GM18873 (cell line): Measurements from ENCODE around the gene AMFR.

Experiments used
- ATAC-seq: cut with Tn5 transposase; IDR thresholded peaks from one replicate; pipeline ENCODE4 v1.9.1; 2021; ENCODE audit warnings: mild to moderate bottlenecking, moderate library complexity, moderate number of reproducible peaks; ENCODE audit not compliant: unreplicated experiment, low FRiP score

The AMFR gene

DNA sequence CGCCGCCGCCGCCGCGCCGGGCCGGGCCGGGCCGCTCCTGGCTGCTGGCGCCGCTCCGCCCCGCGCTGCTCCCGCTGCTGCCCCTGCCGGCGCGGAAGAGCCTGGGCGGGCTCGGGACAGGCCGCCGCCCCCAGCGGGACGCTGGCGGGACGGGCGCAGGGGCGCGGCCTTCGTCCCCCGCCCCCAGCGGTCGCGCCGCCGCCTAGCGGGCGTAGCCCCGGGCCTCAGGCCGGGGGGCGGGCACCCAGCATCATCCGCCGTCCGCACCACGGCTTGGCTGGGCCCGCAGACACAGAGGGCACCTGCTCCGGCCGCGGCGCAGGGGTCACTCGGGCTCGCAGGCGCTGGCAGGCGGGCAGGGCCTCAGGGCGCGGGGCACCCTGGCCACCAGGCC lies at the start of gene AMFR:
Gene AMFR (minus strand): TSS at position 107 of the 394 bp plus-strand sequence. CDS start 218 bp downstream, outside the sequence.
- ATAC-seq, result peak; percentile 47

DNA sequence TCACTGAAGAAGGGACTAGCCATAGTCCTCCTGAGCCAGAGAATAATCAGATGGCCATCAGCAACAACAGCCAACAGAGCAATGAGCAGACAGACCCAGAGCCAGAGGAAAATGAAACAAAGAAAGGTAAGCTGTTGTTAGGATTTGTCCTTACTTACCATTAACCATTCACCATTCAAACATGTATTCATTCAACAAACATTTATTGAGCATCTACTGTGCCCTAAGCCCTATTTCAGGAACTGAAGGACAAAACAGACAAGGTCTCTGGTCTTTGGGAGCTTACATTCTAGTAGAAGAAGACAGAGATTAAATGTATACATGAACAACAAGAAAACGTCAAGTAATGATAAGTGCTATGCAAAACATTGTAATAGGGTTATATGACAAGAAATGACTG lies 45.3 kb upstream of the AMFR start:
- no peak for ATAC-seq

DNA sequence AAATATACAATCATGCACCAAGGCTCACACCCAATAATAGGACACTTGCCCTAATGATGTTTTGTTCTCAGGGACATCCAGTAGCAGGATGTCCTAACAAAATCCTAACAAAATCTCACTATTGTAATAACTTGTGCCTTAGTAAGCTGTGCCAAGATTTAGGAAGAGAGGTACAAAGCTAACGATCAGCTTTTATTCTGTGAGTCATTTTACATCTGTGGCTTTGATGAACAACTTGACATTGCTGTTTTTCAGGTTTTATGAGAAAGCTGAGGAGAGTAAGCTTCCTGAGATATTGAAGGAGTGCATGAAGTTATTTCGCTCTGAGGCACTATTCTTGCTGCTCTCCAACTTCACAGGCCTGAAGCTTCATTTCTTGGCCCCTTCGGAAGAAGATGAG lies 44.9 kb upstream of the AMFR start:
- ATAC-seq, result no peak

DNA sequence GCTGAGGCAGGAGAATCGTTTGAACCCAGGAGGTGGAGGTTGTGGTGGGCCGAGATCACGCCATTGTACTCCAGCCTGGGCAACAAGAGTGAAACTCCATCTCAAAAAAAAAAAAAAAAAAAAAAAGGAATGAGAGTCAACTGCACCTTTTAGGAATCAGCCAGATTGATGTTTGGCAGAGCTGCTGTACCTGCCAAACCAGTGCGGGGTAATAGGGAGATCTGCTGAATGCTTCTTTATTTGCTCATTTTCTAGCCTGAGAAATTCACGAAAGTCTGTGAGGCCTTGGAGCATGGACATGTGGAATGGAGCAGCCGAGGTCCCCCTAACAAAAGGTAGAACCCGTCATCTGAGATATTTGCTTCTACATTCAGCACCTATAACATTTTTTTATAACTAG lies 44.4 kb upstream of the AMFR start:
- ATAC-seq, result no peak

DNA sequence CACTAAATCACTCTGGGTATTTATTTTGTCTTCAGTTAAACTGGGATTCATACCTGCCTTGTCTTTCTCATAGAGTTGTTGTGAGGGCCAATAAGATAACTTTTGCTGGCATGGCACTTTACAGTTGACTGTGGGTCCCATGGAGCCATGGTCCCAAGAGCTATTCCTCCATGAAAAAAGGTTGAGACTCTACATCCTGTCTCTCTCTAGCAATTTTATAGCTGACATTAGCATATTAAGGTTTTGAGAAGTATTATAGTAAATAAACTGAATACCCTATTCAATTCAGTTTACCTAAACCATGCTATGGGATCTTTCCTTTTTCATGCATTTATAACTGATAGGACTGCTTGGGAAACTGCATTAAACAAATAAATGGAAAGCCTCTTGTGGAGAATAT lies 43.5 kb upstream of the AMFR start:
- no peak for ATAC-seq

DNA sequence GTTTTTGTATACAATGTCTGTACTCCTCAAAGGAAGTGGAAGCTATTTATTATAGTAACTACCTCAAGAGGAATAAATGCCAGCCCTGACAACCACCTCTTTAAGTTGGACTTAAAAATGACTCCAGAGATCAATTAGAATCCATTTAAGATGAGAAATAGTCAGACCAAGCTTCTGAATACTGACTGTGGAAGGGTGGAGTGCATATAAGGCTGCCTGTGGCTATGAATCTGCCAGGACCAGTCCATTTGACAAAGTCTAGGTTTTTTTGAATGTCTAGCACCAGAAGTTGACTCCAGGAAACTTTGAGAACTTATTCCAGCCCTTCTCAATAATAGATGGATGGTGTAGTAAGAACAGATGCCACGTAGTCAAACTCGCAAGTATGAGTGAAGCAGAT lies 41.0 kb upstream of the AMFR start:
- ATAC-seq, result no peak

DNA sequence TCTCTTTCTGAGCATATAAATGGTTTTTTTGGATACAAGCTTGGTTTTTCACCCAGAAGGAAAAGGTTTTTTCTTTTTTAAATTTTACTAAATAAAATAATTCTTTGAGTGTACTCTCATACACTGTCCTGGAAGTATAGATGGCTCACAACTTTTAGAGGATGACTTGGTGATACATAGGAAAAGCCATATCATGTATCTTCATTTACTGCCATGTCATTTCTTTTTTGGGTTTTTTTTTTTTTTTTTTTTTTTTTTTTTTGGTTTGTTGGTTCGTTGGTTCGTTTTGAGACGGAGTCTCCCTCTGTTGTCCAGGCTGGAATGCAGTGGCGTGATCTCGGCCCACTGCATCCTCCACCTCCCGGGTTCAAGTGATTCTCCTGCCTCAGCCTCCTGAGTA lies 37.8 kb upstream of the AMFR start:
- ATAC-seq, result no peak

DNA sequence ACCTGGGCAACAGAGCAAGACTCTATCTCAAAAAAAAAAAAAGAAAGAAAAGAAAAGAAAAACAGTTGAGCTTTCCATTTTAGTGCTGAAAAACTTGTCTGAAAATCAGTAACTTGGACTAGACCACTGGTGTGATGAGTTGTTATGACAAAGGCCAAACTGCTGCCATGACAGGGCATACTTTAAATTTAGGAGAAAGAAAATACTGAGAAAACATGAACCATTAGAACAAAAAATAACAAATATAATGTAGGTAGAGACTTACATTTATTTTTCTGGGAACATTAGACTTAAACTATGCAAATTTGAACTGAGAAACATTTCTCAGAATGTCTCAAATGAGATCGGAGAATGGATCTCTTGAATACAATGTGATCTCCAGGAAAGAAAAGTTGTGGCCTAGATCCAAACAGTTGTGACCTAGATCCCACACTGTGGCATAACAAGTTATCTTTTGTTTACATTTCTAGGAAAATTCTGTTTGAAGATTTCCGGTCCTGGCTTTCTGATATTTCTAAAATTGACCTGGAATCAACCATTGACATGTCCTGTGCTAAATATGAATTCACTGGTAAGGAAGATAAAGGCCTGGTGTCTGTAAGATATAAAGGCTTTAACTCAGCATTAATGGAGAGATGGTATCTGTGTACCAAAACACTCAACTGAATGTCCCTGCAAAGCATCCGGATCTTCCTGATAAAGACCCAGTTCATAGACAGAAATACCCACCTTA lies 36.9 kb upstream of the AMFR start:
- ATAC-seq, result no peak

DNA sequence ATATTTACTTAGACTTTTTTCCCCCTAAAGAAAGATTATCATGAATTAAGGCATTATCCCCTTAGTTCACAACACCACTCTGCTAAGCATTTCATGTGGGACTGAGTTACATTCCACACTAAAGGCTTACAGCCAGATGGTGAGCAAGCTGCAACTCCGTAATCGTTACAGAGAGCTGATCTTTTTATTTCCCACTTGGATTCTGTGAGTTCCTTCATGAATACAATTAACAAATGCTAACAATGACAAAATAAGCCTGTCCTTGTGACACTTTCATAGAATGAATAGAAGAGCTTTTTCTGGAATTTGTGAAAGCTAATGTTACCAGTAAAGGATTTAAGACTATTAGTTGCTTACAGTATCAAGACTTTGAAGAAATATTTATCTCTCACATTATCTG lies 34.8 kb upstream of the AMFR start:
- ATAC-seq, result no peak

DNA sequence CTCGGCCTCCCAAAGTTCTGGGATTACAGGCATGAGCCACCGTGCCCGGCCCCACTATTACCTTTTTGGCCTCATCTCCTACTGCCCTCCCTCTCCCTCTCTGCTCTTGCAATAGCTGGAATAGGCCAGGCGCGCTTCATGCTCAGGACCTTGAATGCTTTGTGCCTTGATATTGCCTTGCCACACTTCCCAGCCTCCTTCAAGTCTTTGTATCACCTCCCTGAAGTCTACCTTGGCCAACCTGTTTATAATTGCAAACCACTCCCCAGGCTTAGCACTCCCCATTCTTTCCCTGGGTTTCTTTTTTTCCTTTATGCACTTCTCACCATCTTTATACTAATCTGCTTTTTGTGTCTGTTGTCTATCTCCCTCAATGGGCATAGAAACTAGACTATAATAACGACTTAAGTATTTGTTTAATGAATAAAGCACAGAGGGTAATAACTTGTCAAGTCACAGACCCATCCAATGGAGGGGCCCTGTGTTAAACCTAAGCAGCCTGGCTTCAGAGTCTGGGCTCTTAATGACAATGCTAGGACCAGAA lies 32.7 kb upstream of the AMFR start:
- no peak for ATAC-seq

DNA sequence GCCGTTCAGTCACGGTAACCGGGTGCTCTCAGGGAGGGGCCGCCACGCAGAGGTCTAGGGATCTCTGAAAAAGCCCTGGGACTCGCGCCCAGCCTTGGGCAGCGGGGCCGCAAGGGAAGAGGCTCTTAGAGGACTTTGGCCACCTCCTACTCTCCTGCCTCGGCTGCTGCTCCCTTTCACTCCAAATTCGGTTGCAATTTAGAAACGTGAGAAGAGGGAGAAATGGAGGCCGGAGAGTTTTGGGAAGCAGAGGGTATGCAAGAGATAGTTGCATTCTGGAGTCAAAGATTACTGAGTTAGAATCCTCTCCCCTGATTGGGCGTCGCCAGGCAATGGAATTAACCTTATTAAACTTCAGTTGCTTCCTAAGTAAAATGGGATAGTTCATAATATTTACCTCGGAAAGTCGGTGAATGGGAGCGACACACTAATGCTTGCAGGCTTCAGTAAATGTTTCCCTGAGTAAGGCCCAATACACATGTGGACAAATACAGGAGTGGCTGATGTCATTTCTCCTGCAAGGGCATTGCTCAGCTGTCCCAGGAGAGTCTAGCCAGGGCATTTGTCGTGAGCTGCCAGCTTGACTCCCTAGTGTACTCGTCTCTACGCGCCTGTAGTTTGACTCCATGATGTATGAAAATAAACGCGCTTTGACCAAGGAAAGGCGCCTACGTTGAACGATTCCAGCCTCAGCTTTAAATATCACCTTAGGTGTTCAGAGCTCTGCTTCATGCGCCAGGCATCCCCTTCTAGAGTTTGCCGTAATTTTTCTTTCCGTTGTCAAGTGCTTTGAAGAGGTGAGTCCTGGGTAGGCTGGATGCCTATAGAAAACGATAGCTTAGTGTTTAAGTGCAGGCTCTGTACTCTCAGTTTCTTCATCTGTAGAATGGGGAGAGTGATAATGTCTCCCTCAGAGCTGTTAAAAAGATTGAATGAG lies 26.7 kb upstream of the AMFR start:
- ATAC-seq, result peak; percentile 28

DNA sequence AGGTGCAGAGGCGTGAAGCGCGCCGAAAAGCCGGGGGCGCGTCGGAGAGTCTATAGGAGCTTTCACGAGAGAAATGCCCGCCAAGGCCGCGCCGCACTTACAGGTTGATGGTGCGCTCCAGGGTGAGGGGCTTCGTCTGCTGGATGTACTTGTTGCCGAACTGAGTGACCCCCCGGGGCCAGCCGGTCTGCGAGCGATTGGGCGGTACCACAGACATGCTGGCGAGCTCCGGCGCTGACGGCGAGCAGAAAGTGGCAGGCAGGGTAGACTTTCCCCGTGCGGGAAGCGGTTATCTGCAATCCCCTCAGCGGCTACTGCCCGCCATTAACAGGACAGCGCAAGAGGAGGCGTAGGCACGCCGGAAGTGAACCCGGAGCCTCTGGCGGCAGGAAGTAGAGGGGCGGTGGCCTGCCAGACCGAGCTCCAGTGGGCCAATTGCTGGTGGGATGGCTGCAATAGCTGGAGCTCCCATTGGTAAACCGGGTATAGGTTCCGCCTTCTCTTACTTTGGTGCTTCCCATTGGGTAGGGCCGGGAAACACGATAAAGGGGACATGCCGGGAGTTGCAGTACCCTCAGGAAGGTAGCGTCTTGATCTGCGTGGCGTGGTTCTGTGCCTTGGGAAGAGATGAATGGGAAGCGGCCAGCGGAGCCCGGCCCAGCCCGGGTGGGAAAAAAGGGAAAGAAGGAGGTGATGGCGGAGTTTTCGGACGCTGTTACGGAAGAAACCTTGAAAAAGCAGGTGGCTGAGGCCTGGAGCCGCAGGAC lies 25.8 kb upstream of the AMFR start, which contains the start of the genes NUDT21 and OGFOD1:
Gene NUDT21 (minus strand): TSS at position 347 of the 767 bp plus-strand sequence. CDS start 130 bp downstream, at position 217.
Gene OGFOD1 (plus strand): TSS at position 569 of the 767 bp plus-strand sequence. CDS start 59 bp downstream, at position 628.
- ATAC-seq, result peak; percentile 98

DNA sequence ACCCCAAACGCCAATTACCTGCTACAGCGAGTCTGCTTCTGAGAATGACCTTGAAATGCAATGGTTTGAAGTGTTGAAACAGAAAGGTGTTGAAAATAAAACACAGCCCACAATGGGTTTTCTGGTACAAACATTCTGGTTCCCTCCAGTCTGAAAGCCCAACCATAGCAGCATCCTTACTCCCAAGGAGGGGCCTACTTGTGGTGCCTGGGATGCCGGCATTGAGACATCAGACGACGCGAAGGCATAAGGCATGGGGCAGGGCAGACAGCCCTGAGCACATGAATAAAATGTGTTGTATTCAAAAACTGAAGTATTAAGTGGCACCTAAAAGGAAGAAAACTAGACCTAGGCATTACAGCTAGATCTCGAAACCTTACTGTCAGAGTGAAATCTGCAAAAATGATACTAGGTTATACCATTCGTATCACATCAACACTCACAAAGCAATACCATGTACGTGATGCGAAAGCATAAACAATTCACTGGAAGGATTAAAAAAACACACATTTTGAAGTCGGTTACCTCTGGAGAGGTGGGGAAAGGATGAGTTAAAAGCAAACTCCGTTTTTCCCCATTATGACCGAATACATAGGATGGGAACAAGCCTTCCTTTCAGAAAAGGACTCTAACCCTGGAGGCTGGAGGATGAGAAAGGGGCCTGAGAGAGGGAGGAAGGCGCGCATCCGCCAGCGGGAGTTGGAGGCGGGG lies 25.1 kb upstream of the AMFR start:
- peak; percentile 7 for ATAC-seq

DNA sequence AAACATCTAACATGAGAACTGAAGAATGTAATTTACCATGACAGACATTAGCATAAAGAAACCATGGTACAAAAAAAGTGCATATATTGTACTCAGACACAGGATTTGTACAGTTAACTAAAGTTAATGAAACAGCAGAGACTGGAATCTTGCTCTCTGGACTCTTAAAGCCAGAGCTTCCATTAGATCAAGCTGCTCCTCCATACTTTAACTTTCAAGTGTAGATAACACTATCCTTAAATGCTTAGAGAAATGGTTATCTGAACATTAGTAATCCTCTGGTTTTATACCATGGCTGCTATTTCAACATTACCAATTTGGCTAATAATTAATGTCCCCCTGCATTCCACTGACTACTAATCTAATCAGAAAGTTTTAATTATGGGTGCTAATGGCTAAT lies 22.7 kb upstream of the AMFR start:
- no peak for ATAC-seq

DNA sequence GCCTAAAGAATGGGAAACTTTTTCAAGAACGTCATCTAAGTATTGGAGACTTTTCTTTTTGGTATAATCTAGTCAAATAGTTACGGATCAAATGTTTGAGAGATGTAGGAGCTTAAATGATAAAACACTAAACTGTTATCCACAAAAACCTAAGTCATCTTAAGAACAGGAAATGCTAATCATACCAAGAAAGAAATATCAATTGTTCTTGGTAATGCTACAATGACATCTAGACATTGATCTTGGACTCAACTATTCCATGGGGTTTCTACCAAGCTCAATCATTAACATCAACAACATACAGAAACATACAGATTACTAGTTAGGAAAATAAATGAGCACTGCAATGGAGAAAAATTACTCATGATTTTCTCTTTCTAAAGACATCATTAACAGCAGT lies 21.9 kb upstream of the AMFR start:
- no peak for ATAC-seq

DNA sequence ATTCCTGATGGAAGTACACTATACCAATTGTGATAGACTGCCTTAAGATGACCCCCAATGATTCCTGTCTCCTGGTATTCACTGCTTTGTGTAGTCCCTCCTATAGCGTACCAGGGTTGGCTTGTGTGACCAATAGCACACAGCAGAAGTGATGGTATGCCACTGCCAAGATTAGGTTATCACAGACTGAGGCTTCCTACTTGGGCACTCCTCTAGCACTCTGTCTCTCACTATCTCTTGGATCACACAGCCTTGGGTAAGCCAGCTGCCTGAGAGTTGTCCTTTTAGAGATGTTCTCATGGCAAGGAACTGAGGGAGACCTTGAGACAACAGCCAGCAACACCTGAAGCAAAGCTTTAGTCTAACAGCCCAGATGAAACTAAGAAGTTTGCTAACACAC lies 12.7 kb upstream of the AMFR start:
- no peak for ATAC-seq

DNA sequence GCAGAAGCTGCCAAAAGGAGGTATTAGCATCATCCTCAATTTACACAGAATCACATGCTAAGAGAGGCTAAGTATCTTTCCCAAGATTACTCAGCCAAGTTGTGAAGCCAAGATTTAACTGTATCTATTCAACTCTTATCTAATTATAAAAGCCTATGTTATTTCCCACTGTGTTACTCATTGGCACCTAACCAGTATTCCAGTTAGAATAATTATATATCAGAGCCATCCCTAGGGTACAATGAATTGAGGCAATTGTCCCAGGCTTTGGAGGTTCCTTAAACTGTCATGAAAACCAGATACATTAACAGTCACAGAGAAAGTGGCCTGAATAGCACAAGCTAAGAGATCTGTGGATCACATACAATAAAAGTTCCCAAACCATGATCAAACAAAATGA lies 10.9 kb upstream of the AMFR start:
- no peak for ATAC-seq

DNA sequence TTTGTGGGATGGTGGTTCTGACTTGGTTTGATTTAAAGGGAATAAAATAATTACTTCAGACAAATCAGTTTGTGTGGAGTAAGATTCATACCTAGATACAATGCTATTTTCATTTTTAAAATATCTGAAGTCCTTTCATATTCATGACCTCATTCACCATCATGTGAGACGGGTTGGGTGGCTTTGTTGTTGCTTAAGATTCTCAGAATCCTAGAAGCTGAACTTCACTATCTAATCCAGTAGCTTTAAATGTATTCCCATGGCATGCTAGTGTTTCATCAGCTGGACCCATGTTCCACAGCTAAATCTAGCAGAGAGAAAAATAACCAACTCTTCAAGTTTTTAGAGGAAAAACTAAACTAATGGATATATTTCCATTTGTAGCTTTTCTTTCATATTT lies 2.7 kb upstream of the AMFR start:
- ATAC-seq, result no peak

DNA sequence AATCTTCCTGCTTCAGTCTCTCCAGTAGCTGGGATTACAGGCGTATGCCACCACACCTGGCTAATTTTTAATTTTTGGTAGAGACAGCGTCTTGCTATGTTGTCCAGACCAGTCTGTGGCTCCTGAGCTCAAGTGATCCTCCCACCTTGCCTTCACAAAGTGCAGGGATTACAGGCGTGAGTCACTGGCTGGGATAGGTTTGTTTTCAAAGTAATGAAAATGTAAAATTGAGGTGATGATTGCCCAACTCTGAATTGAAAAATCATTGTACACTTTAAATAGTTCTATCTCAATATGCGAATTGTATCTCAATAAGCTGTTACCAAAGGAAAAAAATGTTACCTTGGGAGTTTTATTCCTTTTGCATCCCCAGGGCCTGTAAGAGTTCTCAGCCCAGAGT lies 1.2 kb upstream of the AMFR start:
- ATAC-seq, result no peak
